KOPT-K1 (cell line): ENCODE results near the gene FBF1.
A peak's percentile ranks its signal among the peaks of the same experiment; 100 is the strongest.
"Not testable (repeated sequence)": the region's sequence is repeated elsewhere in the genome, so short reads cannot be mapped to it uniquely, and the experiment has no call there.

Source experiments
- H3K27ac ChIP-seq: fragments of 200-600 bp; sonication (generic); 2 replicates; pipeline ENCODE4 v1.5.1; 2016; ENCODE audit warnings: antibody characterized with exemption, mild to moderate bottlenecking, low read depth, low read length; ENCODE audit not compliant: poor library complexity, severe bottlenecking
- H3K36me3 ChIP-seq: fragments of 200-600 bp; sonication (generic); 2 replicates; pipeline ENCODE4 v1.5.1; 2017; ENCODE audit warnings: antibody characterized with exemption, mild to moderate bottlenecking, low read length, moderate library complexity; ENCODE audit not compliant: insufficient read depth
- H3K9me3 ChIP-seq: fragments of 200-600 bp; sonication (generic); 2 replicates; pipeline ENCODE4 v1.5.1; 2017; ENCODE audit warnings: antibody characterized with exemption, low read length, mild to moderate bottlenecking; ENCODE audit not compliant: insufficient read depth, poor library complexity, severe bottlenecking

The FBF1 gene

GRCh38 chr17:75940727-75941441 is at the start of gene FBF1:
Gene FBF1 (minus strand): TSS chr17:75941042. CDS start chr17:75938149, 2,893 bp downstream.
- no peaks in the 10 kb centered on the region for H3K9me3 ChIP-seq
- H3K27ac ChIP-seq, result peak within 1 kb of the TSS; percentile 80
- H3K36me3 ChIP-seq, result peaks cover 21% of the 10 kb centered on the region

DNA sequence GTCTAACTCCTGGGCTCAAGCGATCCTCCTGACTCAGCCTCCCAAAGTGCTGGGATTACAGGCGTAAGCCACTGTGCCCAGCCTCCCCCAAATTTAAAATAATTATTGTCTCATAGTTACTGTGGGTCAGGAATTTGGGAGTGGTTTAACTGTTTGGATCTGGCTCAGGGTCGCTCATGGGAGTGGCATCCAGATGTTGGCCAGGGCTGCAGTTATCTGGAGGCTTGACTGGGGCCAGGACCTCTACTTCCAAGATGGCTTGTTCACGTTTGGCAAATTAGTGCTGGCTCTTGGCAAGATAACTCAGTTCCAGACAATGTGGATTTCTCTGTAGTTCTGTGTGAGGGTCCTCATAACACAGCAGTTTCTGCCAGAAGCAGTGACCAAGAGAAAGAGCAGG is 46.2 kb upstream of the FBF1 start:
- H3K9me3 ChIP-seq, result no peaks in the 10 kb centered on the region
- peaks cover 18% of the 10 kb centered on the region; the same call in 1 of the 2 replicates for H3K36me3 ChIP-seq
- H3K27ac ChIP-seq, result no peak overlapping the region

- H3K9me3 ChIP-seq, result no peaks in the 10 kb centered on the region
- H3K36me3 ChIP-seq, result peaks cover 8% of the 10 kb centered on the region; the same call in 1 of the 2 replicates
- no peak overlapping the region for H3K27ac ChIP-seq
Observed at GRCh38 chr17:75985986-75986385, 45.1 kb upstream of the FBF1 start.

DNA sequence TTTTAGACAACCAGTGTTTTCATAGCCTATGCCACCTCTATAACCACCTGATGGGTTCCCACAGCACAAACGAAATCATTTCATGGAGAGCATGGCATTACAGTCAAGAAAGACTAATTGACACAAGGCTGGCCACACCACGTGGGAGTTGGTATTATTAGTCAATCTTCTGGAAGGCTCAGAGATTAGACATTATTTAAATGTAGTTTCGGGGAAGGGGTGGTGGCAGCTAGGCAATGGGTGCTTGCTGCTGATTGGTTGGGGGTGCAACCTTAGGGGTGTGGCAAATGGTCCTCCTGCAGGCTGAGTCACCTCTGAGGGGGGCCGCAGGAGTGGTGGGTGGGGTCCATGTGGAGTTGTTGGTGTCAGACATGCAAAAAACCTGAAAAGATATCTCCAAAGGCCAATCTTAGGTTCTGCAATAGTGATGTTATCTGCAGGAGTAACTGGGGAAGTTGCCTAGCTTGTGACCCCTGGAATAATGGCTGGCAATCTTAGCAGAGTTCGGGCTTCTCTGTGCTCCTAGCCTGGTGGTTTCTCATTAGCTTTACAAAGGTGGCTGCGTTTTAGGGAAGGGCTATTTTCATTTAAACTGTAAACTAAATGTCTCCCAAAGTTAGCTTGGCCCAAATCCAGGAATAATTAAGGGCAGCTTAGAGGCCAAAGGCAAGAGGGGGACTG is 42.8 kb upstream of the FBF1 start:
- Histone ChIP-seq H3K36me3 (peaks cover 8% of the 10 kb centered on the region; the same call in 1 of the 2 replicates), H3K9me3 (no peaks in the 10 kb centered on the region), H3K27ac (no peak overlapping the region)

DNA sequence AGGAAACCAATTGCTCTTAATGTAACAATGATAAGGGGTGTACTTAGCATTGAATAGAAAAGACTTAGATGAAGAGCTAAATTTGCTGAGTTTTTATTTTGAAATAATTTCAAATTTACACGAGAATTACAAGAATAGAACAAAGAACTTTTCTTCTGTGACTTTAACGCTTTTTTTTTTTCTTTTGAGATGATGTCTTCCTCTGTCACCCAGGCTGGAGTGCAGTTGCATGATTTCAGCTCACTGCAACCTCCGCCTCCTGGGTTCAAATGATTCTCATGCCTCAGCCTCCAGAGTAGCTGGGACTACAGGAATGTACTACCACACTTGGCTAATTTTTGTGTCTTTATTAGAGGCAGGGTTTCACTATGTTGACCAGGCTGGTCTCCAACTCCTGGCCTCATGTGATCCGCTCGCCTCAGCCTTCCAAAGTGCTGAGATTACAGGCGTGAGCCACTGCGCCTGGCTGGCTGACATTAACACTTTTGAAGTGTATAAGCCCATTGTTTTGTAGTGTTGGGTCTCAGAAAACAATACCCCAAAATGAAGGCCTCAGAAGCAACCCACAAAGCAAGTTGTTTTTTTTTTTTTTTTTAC is 40.3 kb upstream of the FBF1 start:
- Histone ChIP-seq H3K36me3 (no peaks in the 10 kb centered on the region; the same call in 1 of the 2 replicates), H3K27ac (peak overlapping the region; percentile 93), H3K9me3 (no peaks in the 10 kb centered on the region)

GRCh38 chr17:75980188-75981018 is 39.6 kb upstream of the FBF1 start:
- H3K36me3 ChIP-seq, result peaks cover 3% of the 10 kb centered on the region

DNA sequence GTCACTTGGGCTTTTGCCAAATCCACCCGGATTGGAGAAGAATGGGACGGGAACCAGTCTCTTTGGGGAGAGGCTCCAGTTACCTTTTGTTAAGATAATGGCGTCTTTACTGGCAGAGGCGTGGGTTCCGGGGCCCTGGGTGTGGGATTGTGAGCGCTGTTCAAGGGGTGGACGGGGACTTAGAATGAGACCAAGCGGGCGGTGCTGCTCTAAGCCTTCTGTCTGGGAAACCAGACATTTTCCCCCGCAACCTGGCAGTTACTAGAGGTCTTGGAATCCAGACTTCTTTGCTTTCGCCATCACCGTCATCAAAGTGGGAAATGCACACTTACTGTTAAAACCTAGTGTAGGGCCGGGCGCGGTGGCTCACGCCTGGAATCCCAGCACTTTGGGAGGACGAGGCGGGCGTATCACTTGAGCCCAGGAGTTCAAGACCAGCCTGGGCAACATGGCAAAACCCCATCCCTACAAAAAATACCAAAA is 38.9 kb upstream of the FBF1 start:
- Histone ChIP-seq H3K36me3 (peaks cover 7% of the 10 kb centered on the region), H3K9me3 (no peaks in the 10 kb centered on the region), H3K27ac (peak overlapping the region; percentile 93)

More at GRCh38 chr17:75980188-75981018, 39.6 kb upstream of the FBF1 start:
- Histone ChIP-seq H3K9me3 (no peaks in the 10 kb centered on the region), H3K27ac (peak overlapping the region; percentile 93)

GRCh38 chr17:75978938-75979704 is 38.3 kb upstream of the FBF1 start, which contains the start of the genes ACOX1 and TEN1:
Gene ACOX1 (minus strand): TSS chr17:75979166. CDS start chr17:75979073, 93 bp downstream.
Gene TEN1 (plus strand): TSS chr17:75979240. CDS start chr17:75986193, 6,953 bp downstream.
- Histone ChIP-seq H3K27ac (peak within 1 kb of the TSS; percentile 93), H3K9me3 (no peaks in the 10 kb centered on the region), H3K36me3 (peaks cover 12% of the 10 kb centered on the region)

DNA sequence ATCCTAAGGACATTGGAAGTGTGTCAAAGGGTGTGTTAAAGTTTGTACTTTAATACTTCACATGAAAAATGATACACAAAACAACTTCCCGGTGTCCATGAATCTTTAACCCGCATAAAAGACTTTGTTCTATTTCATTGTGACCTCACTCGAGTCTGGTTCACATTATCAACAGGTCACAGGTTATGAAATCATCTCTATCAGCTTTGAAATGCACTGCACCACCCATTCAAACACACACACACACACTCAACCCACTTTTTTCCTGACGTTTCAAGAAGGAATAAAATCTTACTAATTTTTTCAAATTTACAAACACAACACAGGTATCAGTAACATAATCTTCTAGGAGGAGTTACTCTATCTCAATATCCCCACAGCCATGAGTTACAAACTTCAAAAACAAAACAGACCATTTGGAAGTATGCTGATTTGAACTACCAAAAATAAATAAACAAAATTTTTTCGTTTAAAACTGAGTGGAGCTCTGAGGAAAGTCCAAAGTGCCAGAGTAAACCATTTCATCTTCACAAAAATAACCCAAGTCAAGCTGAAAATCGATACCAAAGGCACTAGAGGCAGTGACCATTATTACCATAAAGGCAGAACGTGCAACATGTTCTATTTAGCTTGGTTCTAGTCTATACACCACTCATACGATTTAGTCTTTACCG is 35.5 kb upstream of the FBF1 start:
- H3K36me3 ChIP-seq, result peaks cover 40% of the 10 kb centered on the region
- H3K27ac ChIP-seq, result no peak overlapping the region
- H3K9me3 ChIP-seq, result no peaks in the 10 kb centered on the region

DNA sequence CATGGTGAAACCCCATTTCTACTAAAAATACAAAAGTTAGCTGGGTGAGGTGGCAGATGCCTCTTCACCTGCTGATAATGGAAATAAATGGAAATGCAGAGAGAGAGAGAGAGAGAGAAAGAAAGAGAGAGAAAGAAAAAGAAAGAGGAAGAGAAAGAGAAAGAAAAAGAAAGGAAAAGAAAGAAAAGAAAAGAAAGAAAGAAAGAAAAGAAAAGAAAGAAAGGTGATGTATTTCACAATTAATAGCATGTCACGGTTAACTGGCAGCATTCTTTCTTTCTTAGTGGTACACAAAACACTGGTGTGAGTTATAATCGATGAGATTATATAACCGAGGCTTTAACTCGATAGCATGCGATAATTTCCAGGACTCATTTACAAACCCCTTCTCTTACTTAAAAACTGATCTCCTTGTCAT is 34.9 kb upstream of the FBF1 start:
- H3K36me3 ChIP-seq, result peaks cover 45% of the 10 kb centered on the region
- H3K9me3 ChIP-seq, result no peaks in the 10 kb centered on the region
- no peak overlapping the region for H3K27ac ChIP-seq

DNA sequence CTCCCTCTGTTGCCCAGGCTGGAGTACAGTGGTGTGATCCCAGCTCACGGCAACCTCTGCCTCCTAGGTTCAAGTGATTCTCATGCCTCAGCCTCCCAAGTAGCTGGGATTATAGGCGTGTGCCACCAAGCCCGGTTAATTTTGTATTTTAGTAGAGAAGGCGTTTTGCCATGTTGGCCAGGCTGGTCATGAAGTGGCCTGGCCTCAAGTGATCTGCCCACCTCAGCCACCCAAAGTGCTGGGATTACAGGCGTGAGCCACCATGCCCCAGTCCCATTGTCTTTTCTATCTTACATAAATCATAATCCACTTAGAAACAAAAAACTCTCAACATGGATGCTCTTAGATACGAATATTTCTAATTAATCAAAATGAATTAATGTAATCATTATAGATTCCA is 34.3 kb upstream of the FBF1 start:
- H3K9me3 ChIP-seq, H3K27ac ChIP-seq: not testable (repeated sequence)
- H3K36me3 ChIP-seq, result peaks cover 51% of the 10 kb centered on the region

GRCh38 chr17:75970626-75971025 is 29.8 kb upstream of the FBF1 start:
- Histone ChIP-seq H3K27ac (no peak overlapping the region), H3K36me3 (peaks cover 61% of the 10 kb centered on the region), H3K9me3 (no peaks in the 10 kb centered on the region)

DNA sequence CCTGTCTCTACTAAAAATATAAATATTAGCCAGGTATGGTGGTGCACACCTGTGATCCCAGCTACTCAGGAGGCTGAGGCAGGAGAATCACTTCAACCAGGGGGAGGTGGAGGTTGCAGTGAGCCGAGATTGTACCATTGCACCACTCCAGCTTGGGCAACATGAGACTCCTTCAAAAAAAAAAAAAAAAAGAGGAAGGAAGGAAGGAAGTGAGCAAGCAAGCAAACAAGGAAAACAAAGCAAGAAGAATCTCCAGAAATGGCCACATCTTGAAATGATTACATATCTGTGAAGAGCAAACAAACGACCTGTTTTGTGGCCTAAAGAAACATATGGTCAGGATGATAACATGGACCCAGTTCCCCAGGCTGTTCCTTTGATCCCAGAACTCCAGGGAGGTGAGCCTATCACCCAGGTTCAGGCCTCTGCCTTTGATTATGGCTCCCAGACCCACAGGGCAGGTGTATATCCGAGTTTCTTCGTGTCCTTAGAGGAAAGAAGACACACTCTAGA is 29.2 kb upstream of the FBF1 start:
- Histone ChIP-seq H3K27ac (no peak overlapping the region), H3K9me3 (no peaks in the 10 kb centered on the region), H3K36me3 (peaks cover 56% of the 10 kb centered on the region)
